Stimulated activated CD4-positive, alpha-beta T cell treated with anti-CD3 and anti-CD28 coated beads, Interleukin-2, amount 100 ng/mL, for 24 hours (primary cell): Measurements from ENCODE around the gene TNIK.
"Not testable (repeated sequence)": the region's sequence is repeated elsewhere in the genome, so short reads cannot be mapped to it uniquely, and the experiment has no call there.

Experiments
- DNase-seq, 2 donors: peaks; one replicate each; pipeline ENCODE4 v3.0.0-alpha.2; 2020

TNIK gene

GRCh38 chr3:171333784-171334464, 126.3 kb downstream of the TNIK start:
- DNase-seq = no peak

GRCh38 chr3:171330938-171331337, 129.3 kb downstream of the TNIK start:
- DNase-seq = no peak

- DNase-seq = no peak
Measured at GRCh38 chr3:171329746-171330145, 130.5 kb downstream of the TNIK start.

- DNase-seq = peak; percentile 15 to 20
Measured at GRCh38 chr3:171328419-171329082, 131.7 kb downstream of the TNIK start.

- DNase-seq = no peak
Measured at GRCh38 chr3:171327441-171328174, 132.6 kb downstream of the TNIK start.

- no peak for DNase-seq
Measured at GRCh38 chr3:171326717-171327440, 133.3 kb downstream of the TNIK start.

- no peak for DNase-seq
Measured at GRCh38 chr3:171323938-171324536, 136.2 kb downstream of the TNIK start.

- DNase-seq = no peak
Measured at GRCh38 chr3:171321559-171322360, 138.4 kb downstream of the TNIK start.

- no peak for DNase-seq
Measured at GRCh38 chr3:171320750-171321558, 139.3 kb downstream of the TNIK start.

GRCh38 chr3:171317171-171317570, 143.0 kb downstream of the TNIK start:
- DNase-seq = no peak

GRCh38 chr3:171315919-171316318, 144.3 kb downstream of the TNIK start:
- DNase-seq = no peak

- no peak for DNase-seq
Measured at GRCh38 chr3:171315101-171315500, 145.1 kb downstream of the TNIK start.

GRCh38 chr3:171314341-171314740, 145.9 kb downstream of the TNIK start:
- no peak for DNase-seq

GRCh38 chr3:171313702-171314101, 146.5 kb downstream of the TNIK start:
- no peak for DNase-seq

- DNase-seq = no peak
Measured at GRCh38 chr3:171312741-171313140, 147.5 kb downstream of the TNIK start.

- DNase-seq = no peak
Measured at GRCh38 chr3:171311784-171312183, 148.4 kb downstream of the TNIK start.

- DNase-seq = no peak
Measured at GRCh38 chr3:171309906-171310359, 150.3 kb downstream of the TNIK start.

GRCh38 chr3:171307988-171308387, 152.2 kb downstream of the TNIK start:
- no peak for DNase-seq

GRCh38 chr3:171307046-171307585, 153.1 kb downstream of the TNIK start:
- DNase-seq = no peak

GRCh38 chr3:171306631-171307030, 153.6 kb downstream of the TNIK start:
- no peak for DNase-seq

- DNase-seq = not testable (repeated sequence)
Measured at GRCh38 chr3:171305823-171306222, 154.4 kb downstream of the TNIK start.
